IMR-90 (cell line): ENCODE measurements around the gene SPINK4. TPM values are rescaled to one million over a fixed set of nuclear protein-coding genes. Genes with fewer than 3 reads are reported as not detected.
A peak's percentile ranks its signal among the peaks of the same experiment; 100 is the strongest.

Source experiments
- ATAC-seq: fragments of 200-7000 bp; cut with Tn5 transposase; 2 replicates; pipeline ENCODE4 v1.9.1; 2020; ENCODE audit warnings: low read depth, mild to moderate bottlenecking, moderate library complexity
- BruUV-seq: library from RNA; stranded (reverse); fragments of 400-500 nt; replicated peaks from 2 replicates; lab custom pipeline; 2021; lab: Mats Ljungman, UMichigan
- CTCF ChIA-PET: fragments of 300-600 bp; formaldehyde crosslinking; extraction: SDS; loops from one replicate; lab custom pipeline; 2021; ENCODE audit warnings: antibody characterized with exemption; lab: Yijun Ruan, JAX
- POLR2A ChIA-PET: fragments of 300-600 bp; sonication (Branson Sonifier 250); formaldehyde crosslinking; loops from one replicate; lab custom pipeline; 2022; ENCODE audit warnings: antibody characterized with exemption; ENCODE audit not compliant: unreplicated experiment; lab: Charles Lee
- DNase-seq: peaks from one replicate; pipeline ENCODE4 v3.0.0; 2013
- H2AFZ ChIP-seq: replicated peaks from 2 replicates; pipeline ENCODE3; 2013; ENCODE audit warnings: low read length, mild to moderate bottlenecking; ENCODE audit not compliant: poor library complexity
- H2AK5ac ChIP-seq: 2 replicates; pipeline ENCODE4 v1.6.1; 2013; ENCODE audit warnings: low read depth, low read length, inconsistent platforms
- H2AK9ac ChIP-seq: replicated peaks from 2 replicates; pipeline ENCODE3; 2013; ENCODE audit warnings: mild to moderate bottlenecking, low read depth, low read length, moderate library complexity; ENCODE audit not compliant: poor library complexity
- H2BK120ac ChIP-seq: 2 replicates; pipeline ENCODE4 v1.6.1; 2013; ENCODE audit warnings: low read depth, low read length, inconsistent platforms
- H2BK15ac ChIP-seq: 3 replicates; pipeline ENCODE4 v1.6.1; 2013; ENCODE audit warnings: low read depth, low read length, inconsistent platforms
- H2BK20ac ChIP-seq: 2 replicates; pipeline ENCODE4 v1.6.1; 2013; ENCODE audit warnings: low read depth, mild to moderate bottlenecking, inconsistent platforms, low read length, moderate library complexity
- H2BK5ac ChIP-seq: 2 replicates; pipeline ENCODE4 v1.6.1; 2013; ENCODE audit warnings: mild to moderate bottlenecking, low read depth, low read length, inconsistent platforms; ENCODE audit not compliant: poor library complexity, severe bottlenecking
- H3K14ac ChIP-seq: replicated peaks from 2 replicates; pipeline ENCODE4 v1.6.1; 2013; ENCODE audit warnings: low read depth, low read length, inconsistent platforms
- H3K18ac ChIP-seq: 2 replicates; pipeline ENCODE4 v1.6.1; 2013; ENCODE audit warnings: low read depth, low read length, control low read depth
- H3K23ac ChIP-seq: 2 replicates; pipeline ENCODE4 v1.6.1; 2013; ENCODE audit warnings: low read depth, low read length, inconsistent platforms
- H3K27ac ChIP-seq: 2 replicates; pipeline ENCODE4 v1.5.1; 2013; ENCODE audit warnings: mild to moderate bottlenecking, control low read depth, low read length; ENCODE audit not compliant: insufficient read depth
- H3K27me3 ChIP-seq: 2 replicates; pipeline ENCODE4 v1.6.1; 2013; ENCODE audit warnings: low read length; ENCODE audit not compliant: control insufficient read depth, insufficient read depth
- H3K36me3 ChIP-seq: 2 replicates; pipeline ENCODE4 v1.6.1; 2013; ENCODE audit warnings: low read length, mixed read lengths; ENCODE audit not compliant: control insufficient read depth, insufficient read depth
- H3K4ac ChIP-seq: 2 replicates; pipeline ENCODE4 v1.6.1; 2013; ENCODE audit warnings: low read depth, low read length, inconsistent platforms
- H3K4me1 ChIP-seq: 2 replicates; pipeline ENCODE4 v1.6.1; 2013; ENCODE audit warnings: low read length, mixed read lengths; ENCODE audit not compliant: control insufficient read depth, insufficient read depth
- H3K4me2 ChIP-seq: 2 replicates; pipeline ENCODE4 v1.6.1; 2013; ENCODE audit warnings: low read depth, mild to moderate bottlenecking, control low read depth, low read length, moderate library complexity
- H3K4me3 ChIP-seq: 2 replicates; pipeline ENCODE4 v1.5.1; 2013; ENCODE audit warnings: low read depth, mild to moderate bottlenecking, control low read depth, low read length, moderate library complexity; ENCODE audit not compliant: insufficient read depth
- H3K56ac ChIP-seq: 2 replicates; pipeline ENCODE4 v1.6.1; 2013; ENCODE audit warnings: low read length, inconsistent platforms; ENCODE audit not compliant: insufficient read depth; ENCODE audit errors: extremely low read depth
- H3K79me1 ChIP-seq, 2 experiments: 2 replicates each; pipeline ENCODE4 v1.6.1; 2013; ENCODE audit warnings: low read length in 2 of 2, inconsistent platforms in 1 of 2, low read depth in 1 of 2
- H3K9ac ChIP-seq: 2 replicates; pipeline ENCODE4 v1.6.1; 2013; ENCODE audit warnings: low read depth, low read length, control low read depth
- H3K9me1 ChIP-seq: 2 replicates; pipeline ENCODE4 v1.6.1; 2013; ENCODE audit warnings: low read length, inconsistent platforms; ENCODE audit not compliant: insufficient read depth
- H3K9me3 ChIP-seq: 2 replicates; pipeline ENCODE4 v1.6.1; 2013; ENCODE audit warnings: low read length; ENCODE audit not compliant: control insufficient read depth, insufficient read depth
- H4K20me1 ChIP-seq: 2 replicates; pipeline ENCODE4 v1.6.1; 2013; ENCODE audit warnings: low read length, inconsistent platforms; ENCODE audit not compliant: insufficient read depth
- H4K5ac ChIP-seq: 2 replicates; pipeline ENCODE4 v1.6.1; 2013; ENCODE audit warnings: mild to moderate bottlenecking, low read depth, low read length, control low read depth
- H4K8ac ChIP-seq, 2 experiments: 2 replicates each; pipeline ENCODE4 v1.6.1; 2013; ENCODE audit warnings: low read depth in 2 of 2, low read length in 2 of 2, control low read depth in 1 of 2, inconsistent platforms in 1 of 2
- H4K91ac ChIP-seq: 2 replicates; pipeline ENCODE4 v1.6.1; 2013; ENCODE audit warnings: low read depth, low read length, inconsistent platforms; ENCODE audit not compliant: insufficient read depth
- BHLHE40 ChIP-seq: fragments of 150-350 bp; IDR thresholded peaks from 2 replicates; pipeline ENCODE4 v1.6.1; 2016; ENCODE audit warnings: mild to moderate bottlenecking, low read depth, low read length
- CHD1 ChIP-seq: IDR thresholded peaks from 2 replicates; pipeline ENCODE4 v1.6.1; 2012; ENCODE audit warnings: low read depth, low read length, improper control_type of control experiment
- FOS ChIP-seq: fragments of 150-350 bp; IDR thresholded peaks from 2 replicates; pipeline ENCODE4 v1.6.1; 2016; ENCODE audit warnings: low read depth, low read length
- MAFK ChIP-seq: IDR thresholded peaks from 2 replicates; pipeline ENCODE4 v1.6.1; 2012; ENCODE audit warnings: low read depth, low read length, improper control_type of control experiment
- MAZ ChIP-seq: IDR thresholded peaks from 2 replicates; pipeline ENCODE4 v1.6.1; 2012; ENCODE audit warnings: low read depth, mild to moderate bottlenecking, low read length, improper control_type of control experiment, moderate library complexity, borderline replicate concordance
- MXI1 ChIP-seq: IDR thresholded peaks from 2 replicates; pipeline ENCODE4 v1.6.1; 2012; ENCODE audit warnings: low read depth, mild to moderate bottlenecking, low read length, moderate library complexity, borderline replicate concordance
- NFE2L2 ChIP-seq: fragments of 150-350 bp; IDR thresholded peaks from 2 replicates; pipeline ENCODE4 v1.6.1; 2016; ENCODE audit warnings: low read depth, mild to moderate bottlenecking, low read length
- POLR2A ChIP-seq: IDR thresholded peaks from 2 replicates; pipeline ENCODE4 v1.6.1; 2012; ENCODE audit warnings: mild to moderate bottlenecking, low read depth, low read length
- RAD21 ChIP-seq: IDR thresholded peaks from 2 replicates; pipeline ENCODE4 v1.6.1; 2012; ENCODE audit warnings: low read length, improper control_type of control experiment
- RCOR1 ChIP-seq: IDR thresholded peaks from 2 replicates; pipeline ENCODE4 v1.6.1; 2012; ENCODE audit warnings: mild to moderate bottlenecking, low read length, improper control_type of control experiment; ENCODE audit not compliant: insufficient replicate concordance
- SMC3 ChIP-seq: fragments of 150-350 bp; IDR thresholded peaks from 2 replicates; pipeline ENCODE4 v1.6.1; 2016; ENCODE audit warnings: low read depth, mild to moderate bottlenecking, antibody characterized with exemption, low read length, moderate library complexity
- WGBS, 2 experiments: methylation state at CpG; one replicate each; pipeline versions ENCODE4 v1.1.5 to v1.1.7; 2013; ENCODE audit warnings: missing lambda C conversion rate in 2 of 2; ENCODE audit not compliant: insufficient read length in 1 of 2; ENCODE audit errors: extremely low coverage in 2 of 2; 5-methylcytosine and 5-hydroxymethylcytosine counted together
- dilution Hi-C: fragments of 300-500 bp; cut with HindIII; formaldehyde crosslinking; loops from one replicate; pipeline ENCODE4 v1.14.3; 2018; ENCODE audit warnings: low sequenced_read_pairs; ENCODE audit not compliant: unreplicated experiment
- in situ Hi-C: fragments of 300-500 bp; cut with MboI; formaldehyde crosslinking; loops from 3 replicates; pipeline ENCODE4 v1.14.3; 2019; ENCODE audit warnings: low sequenced_read_pairs, inconsistent platforms, mixed read lengths
- intact Hi-C: fragments of 100-400 bp; cut with micrococcal nuclease; formaldehyde crosslinking; loops from 2 replicates; pipeline ENCODE4 v1.10.0; 2022
- polyA plus RNA-seq, 3 experiments: library from polyadenylated mRNA; depleted of rRNA; stranded (reverse); fragments of >200 nt; gene quantifications; 2 replicates each; pipeline ENCODE4 v1.2.3, GENCODE V29; 2012; ENCODE audit warnings: low replicate concordance in 1 of 3
- total RNA-seq: library from RNA; depleted of rRNA; stranded (reverse); fragments of >200 nt; gene quantifications from 2 replicates; pipeline ENCODE4 v1.2.3, GENCODE V29; 2012
- TF ChIP-seq, protein P1 (sequence below): fragments of 150-350 bp; IDR thresholded peaks from 2 replicates; pipeline ENCODE4 v1.6.1; 2017; ENCODE audit warnings: mild to moderate bottlenecking, antibody characterized with exemption, low read length, low read depth
- TF ChIP-seq, protein P2 (sequence below): fragments of 150-350 bp; IDR thresholded peaks from 2 replicates; pipeline ENCODE4 v1.6.1; 2016; ENCODE audit warnings: low read depth, mild to moderate bottlenecking, low read length, moderate library complexity, borderline replicate concordance
- TF ChIP-seq, protein P3 (sequence below): conservative IDR thresholded peaks from 2 replicates; pipeline ENCODE4 v1.5.1; 2012; ENCODE audit warnings: mild to moderate bottlenecking, low read depth, low read length, improper control_type of control experiment

SPINK4 gene
- total and polyA plus RNA-seq, 2 of the 4 experiments (the other 2 are of a cell fraction) = not detected

DNA sequence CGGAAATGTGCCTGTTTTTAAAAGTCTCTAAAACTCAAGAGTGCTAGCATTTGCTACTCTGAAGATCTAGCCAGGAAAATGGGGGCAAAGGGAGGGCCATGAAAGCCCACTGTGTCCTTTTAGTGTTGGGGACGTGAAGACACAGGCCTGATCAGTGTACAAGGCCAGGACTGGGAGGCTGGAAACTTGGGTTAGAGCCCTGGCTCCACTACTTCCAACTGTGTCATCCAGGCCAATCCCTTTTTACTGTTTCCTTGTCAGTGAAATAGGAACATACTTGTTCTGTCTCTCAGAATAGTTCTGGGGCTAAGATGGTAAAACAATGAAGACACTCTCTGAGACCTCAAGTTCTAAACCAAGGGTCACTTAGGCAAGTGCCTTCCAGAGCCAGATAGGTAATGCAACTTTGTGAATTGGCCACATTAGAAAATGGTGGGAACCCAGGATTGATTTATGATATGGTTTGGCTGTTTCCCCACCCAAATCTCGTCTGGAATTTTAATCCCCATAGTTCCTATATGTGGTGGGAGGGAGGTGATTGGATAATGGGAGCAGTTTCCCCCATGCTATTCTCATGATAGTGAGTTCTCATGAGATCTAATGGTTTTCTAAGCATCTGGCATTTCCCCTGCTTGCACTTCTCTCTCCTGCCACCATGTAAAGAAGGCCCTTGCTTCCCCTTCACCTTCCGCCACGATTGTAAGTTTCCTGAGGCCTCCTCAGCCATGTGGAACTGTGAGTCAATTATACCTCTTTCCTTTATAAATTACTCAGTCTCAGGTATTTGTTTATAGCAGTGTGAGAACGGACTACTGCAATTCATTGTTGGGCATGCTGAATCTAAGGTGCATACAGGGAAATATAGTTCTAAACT, 42.5 kb upstream of the SPINK4 start:
- no peaks in the 10 kb centered on the region for H3K36me3 ChIP-seq
- peak overlapping the region; percentile 57; the same call in 1 of the 2 replicates for H3K27ac ChIP-seq
- H2AK9ac ChIP-seq = no peak overlapping the region
- H3K9me3 ChIP-seq = no peaks in the 10 kb centered on the region
- DNase-seq (no peak), ATAC-seq (no peak)
- no peaks in the 10 kb centered on the region for H3K27me3 ChIP-seq
- H2AK5ac ChIP-seq = peak overlapping the region; percentile 56; the same call in 1 of the 2 replicates
- no peak overlapping the region for H3K4me2 ChIP-seq
- H4K20me1 ChIP-seq = no peaks in the 10 kb centered on the region
- H3K18ac ChIP-seq = peak overlapping the region; percentile 98
- H4K8ac ChIP-seq = peak overlapping the region; percentile 47 to 71; a peak in 3 of 4 replicates
- WGBS, 2 experiments = no CpG with 5 or more reads among the region's 6 CpGs
- no peak overlapping the region; the same call in 1 of the 2 replicates for H3K56ac ChIP-seq
- no peak overlapping the region for H3K4me3 ChIP-seq
- intact Hi-C loops = no loop called here
- peaks cover 5% of the 10 kb centered on the region for H3K4me1 ChIP-seq
- peak overlapping the region; percentile 47; the same call in 2 of the 3 replicates for H2BK15ac ChIP-seq
- H2AFZ ChIP-seq = no peak overlapping the region
- no peaks in the 10 kb centered on the region for H3K79me1 ChIP-seq
- ChIA-PET CTCF (no interaction called here), POLR2A (no interaction called here)
- BruUV-seq = no TSS peak
- peak overlapping the region; percentile 79 for H3K14ac ChIP-seq
- H2BK120ac ChIP-seq = peak overlapping the region; percentile 79
- in situ Hi-C loops = no loop called here
- peak overlapping the region; percentile 69; the same call in 1 of the 2 replicates for H4K91ac ChIP-seq
- no peaks in the 10 kb centered on the region for H3K9me1 ChIP-seq
- dilution Hi-C loops = no loop called here
- H3K9ac ChIP-seq = no peak overlapping the region
- H3K4ac ChIP-seq = peak overlapping the region; percentile 89
- H3K23ac ChIP-seq = no peak overlapping the region
- peak overlapping the region; percentile 64 for H2BK20ac ChIP-seq
- H4K5ac ChIP-seq = peak overlapping the region; percentile 99
- peak overlapping the region; percentile 85 for H2BK5ac ChIP-seq
- TF ChIP-seq, protein P1, sequence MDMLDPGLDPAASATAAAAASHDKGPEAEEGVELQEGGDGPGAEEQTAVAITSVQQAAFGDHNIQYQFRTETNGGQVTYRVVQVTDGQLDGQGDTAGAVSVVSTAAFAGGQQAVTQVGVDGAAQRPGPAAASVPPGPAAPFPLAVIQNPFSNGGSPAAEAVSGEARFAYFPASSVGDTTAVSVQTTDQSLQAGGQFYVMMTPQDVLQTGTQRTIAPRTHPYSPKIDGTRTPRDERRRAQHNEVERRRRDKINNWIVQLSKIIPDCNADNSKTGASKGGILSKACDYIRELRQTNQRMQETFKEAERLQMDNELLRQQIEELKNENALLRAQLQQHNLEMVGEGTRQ = no peak
- TF ChIP-seq RAD21 = no peak
- no peak for TF ChIP-seq SMC3
- TF ChIP-seq MAFK = no peak
- no peak for TF ChIP-seq MXI1
- TF ChIP-seq CHD1 = no peak
- no peak for TF ChIP-seq NFE2L2
- no peak for TF ChIP-seq POLR2A
- TF ChIP-seq RCOR1 = no peak
- TF ChIP-seq FOS = no peak
- TF ChIP-seq, protein P2, sequence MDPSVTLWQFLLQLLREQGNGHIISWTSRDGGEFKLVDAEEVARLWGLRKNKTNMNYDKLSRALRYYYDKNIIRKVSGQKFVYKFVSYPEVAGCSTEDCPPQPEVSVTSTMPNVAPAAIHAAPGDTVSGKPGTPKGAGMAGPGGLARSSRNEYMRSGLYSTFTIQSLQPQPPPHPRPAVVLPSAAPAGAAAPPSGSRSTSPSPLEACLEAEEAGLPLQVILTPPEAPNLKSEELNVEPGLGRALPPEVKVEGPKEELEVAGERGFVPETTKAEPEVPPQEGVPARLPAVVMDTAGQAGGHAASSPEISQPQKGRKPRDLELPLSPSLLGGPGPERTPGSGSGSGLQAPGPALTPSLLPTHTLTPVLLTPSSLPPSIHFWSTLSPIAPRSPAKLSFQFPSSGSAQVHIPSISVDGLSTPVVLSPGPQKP = no peak
- TF ChIP-seq MAZ = no peak
- TF ChIP-seq, protein P3, sequence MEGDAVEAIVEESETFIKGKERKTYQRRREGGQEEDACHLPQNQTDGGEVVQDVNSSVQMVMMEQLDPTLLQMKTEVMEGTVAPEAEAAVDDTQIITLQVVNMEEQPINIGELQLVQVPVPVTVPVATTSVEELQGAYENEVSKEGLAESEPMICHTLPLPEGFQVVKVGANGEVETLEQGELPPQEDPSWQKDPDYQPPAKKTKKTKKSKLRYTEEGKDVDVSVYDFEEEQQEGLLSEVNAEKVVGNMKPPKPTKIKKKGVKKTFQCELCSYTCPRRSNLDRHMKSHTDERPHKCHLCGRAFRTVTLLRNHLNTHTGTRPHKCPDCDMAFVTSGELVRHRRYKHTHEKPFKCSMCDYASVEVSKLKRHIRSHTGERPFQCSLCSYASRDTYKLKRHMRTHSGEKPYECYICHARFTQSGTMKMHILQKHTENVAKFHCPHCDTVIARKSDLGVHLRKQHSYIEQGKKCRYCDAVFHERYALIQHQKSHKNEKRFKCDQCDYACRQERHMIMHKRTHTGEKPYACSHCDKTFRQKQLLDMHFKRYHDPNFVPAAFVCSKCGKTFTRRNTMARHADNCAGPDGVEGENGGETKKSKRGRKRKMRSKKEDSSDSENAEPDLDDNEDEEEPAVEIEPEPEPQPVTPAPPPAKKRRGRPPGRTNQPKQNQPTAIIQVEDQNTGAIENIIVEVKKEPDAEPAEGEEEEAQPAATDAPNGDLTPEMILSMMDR = no peak
- no peak for TF ChIP-seq BHLHE40
